GM18873 (cell line): ENCODE measurements around the gene RCE1.

Experiments used
- ATAC-seq: cut with Tn5 transposase; IDR thresholded peaks from one replicate; pipeline ENCODE4 v1.9.1; 2021; ENCODE audit warnings: mild to moderate bottlenecking, moderate library complexity, moderate number of reproducible peaks; ENCODE audit not compliant: unreplicated experiment, low FRiP score

The RCE1 gene

GRCh38 chr11:66867425-66868040, 24.3 kb downstream of the RCE1 start:
- ATAC-seq, result no peak

GRCh38 chr11:66868082-66868725, 25.0 kb downstream of the RCE1 start:
- ATAC-seq, result no peak

- ATAC-seq, result peak; percentile 49
Observed at GRCh38 chr11:66868726-66869566, 25.7 kb downstream of the RCE1 start.

- no peak for ATAC-seq
Observed at GRCh38 chr11:66869567-66869870, 26.3 kb downstream of the RCE1 start.

GRCh38 chr11:66870131-66870530, 26.9 kb downstream of the RCE1 start:
- ATAC-seq, result no peak

- no peak for ATAC-seq
Observed at GRCh38 chr11:66870616-66871520, 27.6 kb downstream of the RCE1 start.

- ATAC-seq, result no peak
Observed at GRCh38 chr11:66871521-66871901, 28.3 kb downstream of the RCE1 start.

- no peak for ATAC-seq
Observed at GRCh38 chr11:66874232-66874631, 31.0 kb downstream of the RCE1 start.

- no peak for ATAC-seq
Observed at GRCh38 chr11:66875378-66875777, 32.1 kb downstream of the RCE1 start.

- ATAC-seq, result no peak
Observed at GRCh38 chr11:66877588-66878385, 34.5 kb downstream of the RCE1 start.

- no peak for ATAC-seq
Observed at GRCh38 chr11:66878474-66878873, 35.2 kb downstream of the RCE1 start.

- no peak for ATAC-seq
Observed at GRCh38 chr11:66879000-66879399, 35.8 kb downstream of the RCE1 start.

GRCh38 chr11:66879583-66879982, 36.3 kb downstream of the RCE1 start:
- ATAC-seq, result no peak

GRCh38 chr11:66879999-66880398, 36.8 kb downstream of the RCE1 start:
- ATAC-seq, result no peak

GRCh38 chr11:66880496-66881450, 37.5 kb downstream of the RCE1 start:
- ATAC-seq, result no peak

- ATAC-seq, result no peak
Observed at GRCh38 chr11:66881451-66881835, 38.2 kb downstream of the RCE1 start.

GRCh38 chr11:66881927-66882452, 38.7 kb downstream of the RCE1 start:
- ATAC-seq, result no peak

GRCh38 chr11:66882561-66883015, 39.3 kb downstream of the RCE1 start:
- ATAC-seq, result no peak
